HG02938 (cell line): ENCODE measurements around the gene ADAMTSL2.

Experiments
- ATAC-seq: cut with Tn5 transposase; IDR thresholded peaks from one replicate; pipeline ENCODE4 v1.9.1; 2021; ENCODE audit warnings: mild to moderate bottlenecking, moderate library complexity; ENCODE audit not compliant: unreplicated experiment

Gene ADAMTSL2

GRCh38 chr9:133602277-133602676 lies 67.8 kb downstream of the ADAMTSL2 start:
- no peak for ATAC-seq

- ATAC-seq: no peak
These were observed 68.8 kb downstream of the ADAMTSL2 start for GRCh38 chr9:133603135-133603927.

DNA sequence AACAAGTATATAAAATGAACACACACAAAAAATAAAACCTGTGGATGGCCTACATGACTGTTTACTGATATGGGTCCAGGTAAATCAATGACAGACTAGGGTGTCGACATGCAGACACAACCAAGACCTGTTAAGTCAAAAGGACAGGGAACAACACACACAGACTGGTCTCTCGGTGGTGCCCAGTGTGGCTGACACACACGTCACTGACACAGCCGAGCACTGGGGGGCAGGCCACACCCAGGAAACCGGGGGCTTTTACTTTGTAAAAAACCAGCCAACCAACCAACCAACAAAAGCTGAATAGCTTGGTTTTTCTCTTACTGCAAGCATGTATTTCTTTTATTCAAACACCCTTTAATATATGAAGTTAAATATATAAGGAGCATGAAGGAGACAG lies 69.7 kb downstream of the ADAMTSL2 start:
- ATAC-seq: no peak

DNA sequence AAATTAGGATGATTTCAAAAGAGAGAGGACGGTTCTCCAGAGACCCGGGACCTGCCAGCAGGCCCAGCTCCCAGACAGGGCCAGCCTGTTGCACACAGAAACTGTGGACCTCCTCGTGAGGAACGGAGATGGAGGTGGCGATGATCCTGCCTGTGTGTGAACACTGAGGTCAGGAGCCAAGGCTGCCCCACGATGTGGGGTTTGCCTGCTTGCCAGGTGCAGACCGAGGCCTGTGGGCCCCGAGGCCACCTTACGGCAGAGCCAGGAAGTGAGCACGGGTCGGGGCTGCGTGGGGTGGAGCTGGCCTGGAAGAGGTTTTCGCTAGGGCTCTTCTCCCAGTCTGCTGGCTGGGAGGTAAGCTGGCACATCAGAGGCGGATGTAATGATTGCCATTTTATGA lies 70.4 kb downstream of the ADAMTSL2 start:
- ATAC-seq: no peak

GRCh38 chr9:133605446-133605845 lies 70.9 kb downstream of the ADAMTSL2 start:
- no peak for ATAC-seq

GRCh38 chr9:133605856-133606707 lies 71.6 kb downstream of the ADAMTSL2 start:
- ATAC-seq: no peak

GRCh38 chr9:133606708-133607025 lies 72.2 kb downstream of the ADAMTSL2 start:
- ATAC-seq: no peak

- no peak for ATAC-seq
These were observed 72.9 kb downstream of the ADAMTSL2 start for GRCh38 chr9:133607381-133607780.

- no peak for ATAC-seq
These were observed 73.5 kb downstream of the ADAMTSL2 start for GRCh38 chr9:133607976-133608375.

DNA sequence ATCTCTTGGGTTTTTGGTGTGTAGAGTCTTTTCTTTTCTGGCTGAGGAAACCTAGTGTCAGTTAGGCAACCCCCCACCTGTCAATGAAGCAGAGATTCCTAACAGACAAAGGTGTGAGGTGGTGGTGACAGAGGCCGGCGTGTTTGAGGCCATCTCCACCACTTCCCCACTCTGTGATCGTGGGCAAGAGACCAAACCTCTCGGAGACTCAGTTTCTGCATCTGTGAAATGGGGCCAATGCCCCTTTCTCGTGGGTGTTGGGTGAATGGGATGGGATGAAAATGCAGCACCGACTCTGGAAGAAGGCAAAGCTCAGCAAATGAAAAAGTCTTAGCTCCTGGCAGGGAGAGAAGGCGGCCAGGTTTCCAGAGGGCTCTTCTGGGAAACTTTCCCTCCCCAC lies 73.9 kb downstream of the ADAMTSL2 start:
- no peak for ATAC-seq

- no peak for ATAC-seq
These were observed 74.4 kb downstream of the ADAMTSL2 start for GRCh38 chr9:133608889-133609288.

- no peak for ATAC-seq
These were observed 75.0 kb downstream of the ADAMTSL2 start, which contains the start of gene FAM163B for GRCh38 chr9:133609311-133610098. TSS of gene FAM163B (minus strand) at chr9:133609389. CDS start at chr9:133580223, 29,166 bp downstream.

DNA sequence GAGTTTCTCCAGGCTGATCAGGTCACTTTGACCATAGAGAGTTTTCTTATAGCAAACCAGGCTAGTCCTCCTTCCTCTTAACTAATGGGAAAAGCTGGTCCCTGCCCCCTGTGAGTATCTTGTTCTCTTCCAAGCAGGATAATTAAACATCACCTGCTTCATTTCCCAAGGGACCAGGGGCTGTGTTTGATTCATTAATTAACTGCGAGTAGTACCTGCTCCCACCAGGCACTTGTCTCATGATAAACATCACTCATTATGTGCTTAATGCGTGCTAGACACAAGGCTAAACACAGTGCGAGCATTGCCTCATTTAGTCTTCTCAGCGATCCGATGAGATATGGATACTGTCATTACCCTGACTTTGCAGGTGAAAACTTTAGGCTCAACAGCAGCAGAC lies 76.3 kb downstream of the ADAMTSL2 start:
- no peak for ATAC-seq

- ATAC-seq: no peak
These were observed 77.5 kb downstream of the ADAMTSL2 start for GRCh38 chr9:133612051-133612450.

DNA sequence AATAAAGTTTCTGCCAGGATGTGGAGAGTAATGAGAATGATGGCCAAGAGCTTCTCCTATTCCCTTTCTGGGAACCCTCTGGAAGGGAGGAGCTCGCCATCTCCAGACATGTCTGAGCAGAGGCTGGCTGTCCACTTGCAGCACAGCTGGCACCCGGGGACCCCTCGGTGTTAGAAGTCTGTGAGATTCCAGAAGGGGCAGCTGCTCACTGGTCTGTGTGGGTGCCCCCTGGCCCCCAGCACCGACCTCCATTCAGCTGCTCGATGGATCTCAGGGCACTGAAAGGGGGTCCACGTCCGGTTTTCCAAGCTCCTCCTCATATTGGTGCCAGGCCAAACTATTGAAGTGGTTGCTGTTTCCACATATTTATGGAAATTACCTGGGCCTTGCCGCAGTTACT lies 78.3 kb downstream of the ADAMTSL2 start:
- ATAC-seq: no peak

- no peak for ATAC-seq
These were observed 78.9 kb downstream of the ADAMTSL2 start for GRCh38 chr9:133613432-133613831.

DNA sequence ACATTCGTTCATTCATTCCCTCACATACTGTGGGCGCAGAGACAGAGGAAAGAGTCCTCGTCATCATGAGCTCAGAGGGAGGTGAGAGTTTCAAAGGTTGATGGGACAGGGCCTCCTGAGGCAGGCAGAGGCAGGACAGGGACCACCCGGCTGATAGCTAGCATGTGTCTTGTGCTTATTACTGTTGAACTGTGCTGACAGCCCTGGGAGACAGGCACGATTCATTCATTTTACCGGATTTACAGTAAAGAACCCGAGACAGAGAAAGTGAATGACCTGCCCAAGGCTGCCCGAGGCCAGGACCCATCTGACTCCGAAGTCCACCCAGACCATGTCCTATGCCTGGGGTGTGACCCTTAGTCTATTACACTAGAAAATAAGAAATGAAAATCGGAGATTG lies 79.6 kb downstream of the ADAMTSL2 start:
- ATAC-seq: no peak

DNA sequence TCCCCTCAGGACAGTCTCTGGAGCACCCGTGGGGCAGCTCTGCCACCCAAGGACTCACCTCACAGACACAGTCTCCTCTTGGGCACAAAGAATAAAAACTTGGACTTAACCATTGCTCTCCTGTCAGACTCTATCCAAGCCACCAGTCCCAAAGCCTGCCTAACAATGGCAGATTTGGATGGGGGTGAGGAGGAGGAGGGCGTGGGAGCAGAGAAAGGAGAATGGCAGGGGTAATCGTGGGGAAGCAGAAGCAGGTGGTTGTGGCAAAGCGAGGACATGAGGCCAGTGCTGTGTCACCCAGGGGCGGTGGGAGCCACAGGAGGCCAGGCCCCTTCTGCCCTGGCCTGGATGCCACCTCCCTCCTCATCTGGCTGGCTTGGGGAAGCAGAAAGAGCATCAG lies 80.2 kb downstream of the ADAMTSL2 start:
- ATAC-seq: no peak

DNA sequence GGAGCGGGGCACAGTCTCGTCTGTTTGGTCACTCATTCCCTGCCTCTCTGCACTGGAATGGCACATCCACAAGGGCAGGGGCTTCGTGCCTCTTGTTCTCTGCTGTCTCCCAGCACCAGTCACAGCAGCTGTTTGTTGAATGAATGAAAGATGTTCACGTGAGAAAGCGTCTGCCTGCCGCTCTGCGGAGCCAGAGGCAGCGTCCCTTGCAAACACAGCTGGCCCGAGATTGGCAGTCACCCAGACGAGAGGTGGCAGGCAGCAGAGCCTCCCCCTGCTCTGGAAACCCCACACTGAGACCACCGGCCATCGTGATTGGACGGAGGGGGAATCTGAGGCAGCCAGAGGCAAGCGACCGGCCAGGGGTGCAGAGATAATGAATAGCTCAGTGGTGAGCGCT lies 80.7 kb downstream of the ADAMTSL2 start:
- no peak for ATAC-seq

- no peak for ATAC-seq
These were observed 81.2 kb downstream of the ADAMTSL2 start for GRCh38 chr9:133615606-133616188.
